ENCODE data around the gene CFAP53.
"Not testable (repeated sequence)": the region's sequence is repeated elsewhere in the genome, so short reads cannot be mapped to it uniquely, and the experiment has no call there.

CFAP53 gene

DNA sequence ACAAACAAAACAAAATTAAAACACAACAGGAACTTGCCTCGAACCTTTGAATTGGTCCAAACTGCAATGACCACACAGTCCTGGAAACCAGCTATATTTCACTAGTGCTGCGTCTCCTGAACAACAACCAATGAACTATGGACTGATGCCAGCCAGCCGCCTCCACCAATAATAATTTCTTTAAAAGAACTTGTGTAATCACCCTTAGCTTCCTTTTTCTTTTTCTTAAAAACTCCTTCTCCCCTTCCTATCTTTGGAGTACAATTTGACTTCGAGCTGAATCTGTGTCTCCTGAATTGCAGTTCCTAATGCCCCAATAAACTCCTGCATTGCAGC lies 22.8 kb upstream of the CFAP53 start:
- TF ChIP-seq, protein P1, sequence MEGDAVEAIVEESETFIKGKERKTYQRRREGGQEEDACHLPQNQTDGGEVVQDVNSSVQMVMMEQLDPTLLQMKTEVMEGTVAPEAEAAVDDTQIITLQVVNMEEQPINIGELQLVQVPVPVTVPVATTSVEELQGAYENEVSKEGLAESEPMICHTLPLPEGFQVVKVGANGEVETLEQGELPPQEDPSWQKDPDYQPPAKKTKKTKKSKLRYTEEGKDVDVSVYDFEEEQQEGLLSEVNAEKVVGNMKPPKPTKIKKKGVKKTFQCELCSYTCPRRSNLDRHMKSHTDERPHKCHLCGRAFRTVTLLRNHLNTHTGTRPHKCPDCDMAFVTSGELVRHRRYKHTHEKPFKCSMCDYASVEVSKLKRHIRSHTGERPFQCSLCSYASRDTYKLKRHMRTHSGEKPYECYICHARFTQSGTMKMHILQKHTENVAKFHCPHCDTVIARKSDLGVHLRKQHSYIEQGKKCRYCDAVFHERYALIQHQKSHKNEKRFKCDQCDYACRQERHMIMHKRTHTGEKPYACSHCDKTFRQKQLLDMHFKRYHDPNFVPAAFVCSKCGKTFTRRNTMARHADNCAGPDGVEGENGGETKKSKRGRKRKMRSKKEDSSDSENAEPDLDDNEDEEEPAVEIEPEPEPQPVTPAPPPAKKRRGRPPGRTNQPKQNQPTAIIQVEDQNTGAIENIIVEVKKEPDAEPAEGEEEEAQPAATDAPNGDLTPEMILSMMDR (IDR thresholded peaks at IDR 0.05; ENCODE audit: insufficient read depth, low read length, poor library complexity, severe bottlenecking) = no peak
- TF ChIP-seq EZH2phosphoT487 (conservative IDR thresholded peaks at IDR 0.05; ENCODE audit: low read length) = no peak
- Histone ChIP-seq H3K9me2 (replicated peaks; ENCODE audit: insufficient read depth, low read length) (no peaks in the 10 kb centered on the region), H3K27ac (ENCODE audit: low read depth, low read length) (no peak overlapping the region), H3K9me3 (ENCODE audit: insufficient read depth, low read length) (no peaks in the 10 kb centered on the region), H3K9ac (ENCODE audit: low read length) (no peak overlapping the region), H4K20me1 (ENCODE audit: low read depth, low read length) (peaks cover 6% of the 10 kb centered on the region; the same call in 1 of the 2 replicates), H3K4me3 (ENCODE audit: insufficient read depth, low read length, poor library complexity, severe bottlenecking) (no peak overlapping the region), H2AFZ (ENCODE audit: low read depth, low read length, severe bottlenecking) (peak overlapping the region; percentile 11), H3K36me3 (ENCODE audit: low read length) (no peaks in the 10 kb centered on the region), H3F3A (ENCODE audit: insufficient read depth) (peaks cover 11% of the 10 kb centered on the region), H3K4me2 (ENCODE audit: low read depth, low read length, poor library complexity, severe bottlenecking) (no peak overlapping the region), H3K79me2 (ENCODE audit: insufficient read depth, low read length) (peaks cover 21% of the 10 kb centered on the region), H3K27me3 (ENCODE audit: low read length) (no peaks in the 10 kb centered on the region)

DNA sequence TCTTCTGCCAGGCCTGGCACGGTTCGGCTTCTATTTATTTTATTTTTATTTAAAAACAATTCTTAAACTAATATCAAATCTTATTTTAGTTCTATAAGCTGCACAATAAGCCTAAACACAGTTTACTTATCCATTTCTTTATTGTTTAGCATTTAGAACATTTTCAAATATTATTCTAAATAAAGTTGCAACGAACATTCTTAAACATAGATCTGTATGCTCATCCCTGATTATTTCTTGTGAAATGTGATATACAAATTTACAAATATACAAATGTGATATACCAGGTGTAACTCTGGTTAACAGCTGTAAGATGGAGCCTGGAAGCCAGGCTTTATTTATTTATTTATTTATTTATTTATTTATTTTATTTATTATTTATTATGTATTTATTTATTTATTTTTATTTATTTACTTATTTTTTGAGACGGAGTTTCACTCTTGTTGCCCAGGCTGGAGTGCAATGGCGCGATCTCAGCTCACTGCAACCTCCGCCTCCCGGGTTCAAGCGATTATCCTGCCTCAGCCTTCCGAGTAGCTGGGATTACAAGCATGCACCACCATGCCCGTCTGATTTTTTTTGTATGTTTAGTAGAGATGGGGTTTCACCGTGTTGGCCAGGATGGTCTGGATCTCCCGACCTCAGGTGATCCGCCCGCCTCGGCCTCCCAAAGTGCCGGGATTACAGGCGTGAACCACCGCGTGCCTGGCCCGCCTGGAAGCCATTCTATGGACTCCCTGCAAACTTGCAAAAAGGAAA lies 22.2 kb upstream of the CFAP53 start:
- peak overlapping the region; percentile 77 for H3K27ac ChIP-seq (ENCODE audit: low read depth, low read length)
- peaks cover 21% of the 10 kb centered on the region for H3K79me2 ChIP-seq (ENCODE audit: insufficient read depth, low read length)
- H3K4me2 ChIP-seq (ENCODE audit: low read depth, low read length, poor library complexity, severe bottlenecking) = peak overlapping the region; percentile 54
- not testable (repeated sequence) for H3K9me3 ChIP-seq (ENCODE audit: insufficient read depth, low read length); H3K27me3 ChIP-seq (ENCODE audit: low read length); H3K9me2 ChIP-seq (replicated peaks; ENCODE audit: insufficient read depth, low read length); H4K20me1 ChIP-seq (ENCODE audit: low read depth, low read length); H3K36me3 ChIP-seq (ENCODE audit: low read length)
- H3K4me3 ChIP-seq (ENCODE audit: insufficient read depth, low read length, poor library complexity, severe bottlenecking) = peak overlapping the region; percentile 80
- peaks cover 14% of the 10 kb centered on the region for H3F3A ChIP-seq (ENCODE audit: insufficient read depth)
- peak overlapping the region; percentile 82 for H3K9ac ChIP-seq (ENCODE audit: low read length)
- peak overlapping the region; percentile 89 for H2AFZ ChIP-seq (ENCODE audit: low read depth, low read length, severe bottlenecking)

DNA sequence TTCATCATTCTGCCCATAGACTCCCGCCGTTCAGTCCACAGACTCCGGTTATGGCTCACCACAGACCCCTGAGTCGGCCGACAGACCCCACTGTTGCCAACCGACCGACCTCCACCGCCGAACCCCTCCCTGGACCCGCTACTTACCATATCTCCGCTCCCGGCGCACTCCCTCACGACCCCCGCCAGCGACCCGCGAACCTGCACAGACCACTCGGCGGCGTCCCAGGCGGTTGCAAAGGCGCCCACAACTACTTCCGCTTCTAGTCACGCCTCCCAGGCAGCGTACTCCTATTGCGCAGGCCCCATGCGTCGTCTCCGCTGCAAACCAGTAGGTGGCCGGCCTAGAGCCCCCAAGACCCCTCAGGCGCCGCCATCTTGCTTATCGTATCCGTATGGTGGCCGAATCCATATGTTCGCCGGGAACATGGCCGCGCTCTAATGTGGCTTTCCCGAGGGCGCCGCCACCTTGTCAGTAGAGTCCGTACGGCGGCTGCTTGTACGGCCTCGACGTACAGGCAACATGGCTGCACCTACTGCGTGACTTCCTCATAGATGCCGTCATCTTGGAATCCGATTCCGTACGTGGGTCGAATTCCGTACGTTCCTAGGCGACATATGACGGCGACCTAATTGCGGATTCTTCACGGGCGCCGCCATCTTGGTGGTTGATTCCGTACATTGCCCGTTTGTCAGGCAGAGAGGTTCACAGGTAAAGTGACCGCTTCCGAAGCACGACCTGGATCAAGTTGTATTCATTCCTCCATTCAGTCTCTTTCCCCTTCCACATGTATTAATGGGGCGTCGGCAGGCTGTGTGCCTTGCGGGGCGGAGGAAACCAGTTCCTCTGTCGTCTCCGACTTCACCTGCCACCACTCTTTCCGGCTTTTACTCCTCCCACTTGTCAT lies 21.4 kb upstream of the CFAP53 start, which contains the start of gene CXXC1:
TSS of gene CXXC1 (minus strand) at position 252 of the 907 bp plus-strand sequence. CDS start at position 149, 103 bp downstream.
- Histone ChIP-seq H3K9ac (ENCODE audit: low read length) (peak within 1 kb of the TSS; percentile 82), H3K9me3 (ENCODE audit: insufficient read depth, low read length) (no peaks in the 10 kb centered on the region), H3K9me2 (replicated peaks; ENCODE audit: insufficient read depth, low read length) (no peaks in the 10 kb centered on the region), H3K79me2 (ENCODE audit: insufficient read depth, low read length) (peaks cover 21% of the 10 kb centered on the region), H3K27ac (ENCODE audit: low read depth, low read length) (peak within 1 kb of the TSS; percentile 77), H2AFZ (ENCODE audit: low read depth, low read length, severe bottlenecking) (peak within 1 kb of the TSS; percentile 89), H3K4me3 (ENCODE audit: insufficient read depth, low read length, poor library complexity, severe bottlenecking) (peak within 1 kb of the TSS; percentile 80), H3F3A (ENCODE audit: insufficient read depth) (peaks cover 14% of the 10 kb centered on the region), H3K4me2 (ENCODE audit: low read depth, low read length, poor library complexity, severe bottlenecking) (peak within 1 kb of the TSS; percentile 54), H3K36me3 (ENCODE audit: low read length) (no peaks in the 10 kb centered on the region), H4K20me1 (ENCODE audit: low read depth, low read length) (peaks cover 6% of the 10 kb centered on the region; the same call in 1 of the 2 replicates), H3K27me3 (ENCODE audit: low read length) (no peaks in the 10 kb centered on the region)
- no peak for TF ChIP-seq EZH2phosphoT487 (conservative IDR thresholded peaks at IDR 0.05; ENCODE audit: low read length)
- TF ChIP-seq, protein P1 (IDR thresholded peaks at IDR 0.05; ENCODE audit: insufficient read depth, low read length, poor library complexity, severe bottlenecking) = peak; percentile 52

Data from SU-DHL-6 (cell line).